ENCODE results near the gene DNAH9. TPM values are rescaled to one million over a fixed set of nuclear protein-coding genes. Genes with fewer than 3 reads are reported as not detected.

The DNAH9 gene
- total RNA-seq, 1 experiment from 2014 or later: not detected

DNA sequence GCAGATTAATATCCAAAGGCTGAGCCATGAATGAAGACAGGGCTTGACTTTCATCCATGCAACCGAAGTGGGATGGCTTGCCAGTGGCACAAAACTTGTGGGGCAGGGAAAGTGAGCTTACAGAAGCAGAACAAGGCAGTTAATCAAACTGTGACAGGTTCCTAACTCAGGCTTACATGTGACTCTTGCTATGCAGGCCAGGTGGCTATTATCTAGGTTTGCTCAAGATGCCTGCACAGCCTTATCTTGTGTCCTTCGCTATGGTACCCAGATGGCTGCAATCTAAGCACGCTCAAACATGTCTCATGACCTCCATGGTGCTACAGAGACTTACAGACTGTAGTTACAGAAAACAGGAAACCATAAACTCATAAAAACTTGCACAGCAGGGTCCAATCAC, 8.6 kb upstream of the DNAH9 start:
- no peaks in the 10 kb centered on the region for H3K9me3 ChIP-seq
- DNase-seq: peak in 1 of 2 experiments; percentile 35
- Mint-ChIP-seq H3K9me3 (ENCODE audit: unreplicated experiment) (no peaks in the 10 kb centered on the region), H3K27me3 (ENCODE audit: insufficient read depth, unreplicated experiment) (no peaks in the 10 kb centered on the region), H3K4me1 (ENCODE audit: low read depth, unreplicated experiment) (no peaks in the 10 kb centered on the region), H3K36me3 (ENCODE audit: insufficient read depth, unreplicated experiment) (no peaks in the 10 kb centered on the region), H3K4me3 (ENCODE audit: unreplicated experiment) (no peak overlapping the region), H3K27ac (ENCODE audit: unreplicated experiment) (no peak overlapping the region)
- CTCF ChIA-PET: no interaction called here
- no peak overlapping the region for H3K4me3 ChIP-seq (ENCODE audit: low read depth, low read length)
- TF ChIP-seq, protein P1, sequence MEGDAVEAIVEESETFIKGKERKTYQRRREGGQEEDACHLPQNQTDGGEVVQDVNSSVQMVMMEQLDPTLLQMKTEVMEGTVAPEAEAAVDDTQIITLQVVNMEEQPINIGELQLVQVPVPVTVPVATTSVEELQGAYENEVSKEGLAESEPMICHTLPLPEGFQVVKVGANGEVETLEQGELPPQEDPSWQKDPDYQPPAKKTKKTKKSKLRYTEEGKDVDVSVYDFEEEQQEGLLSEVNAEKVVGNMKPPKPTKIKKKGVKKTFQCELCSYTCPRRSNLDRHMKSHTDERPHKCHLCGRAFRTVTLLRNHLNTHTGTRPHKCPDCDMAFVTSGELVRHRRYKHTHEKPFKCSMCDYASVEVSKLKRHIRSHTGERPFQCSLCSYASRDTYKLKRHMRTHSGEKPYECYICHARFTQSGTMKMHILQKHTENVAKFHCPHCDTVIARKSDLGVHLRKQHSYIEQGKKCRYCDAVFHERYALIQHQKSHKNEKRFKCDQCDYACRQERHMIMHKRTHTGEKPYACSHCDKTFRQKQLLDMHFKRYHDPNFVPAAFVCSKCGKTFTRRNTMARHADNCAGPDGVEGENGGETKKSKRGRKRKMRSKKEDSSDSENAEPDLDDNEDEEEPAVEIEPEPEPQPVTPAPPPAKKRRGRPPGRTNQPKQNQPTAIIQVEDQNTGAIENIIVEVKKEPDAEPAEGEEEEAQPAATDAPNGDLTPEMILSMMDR (IDR thresholded peaks at IDR 0.05; ENCODE audit: insufficient read depth in 1 of 2, low read depth in 1 of 2, low read length in 1 of 2, severe bottlenecking in 1 of 2, unreplicated experiment in 1 of 2): no peak
- H3K36me3 ChIP-seq (ENCODE audit: control insufficient read depth, insufficient read depth, low read length): no peaks in the 10 kb centered on the region
- no peaks in the 10 kb centered on the region for H3K27me3 ChIP-seq (replicated peaks; ENCODE audit: control insufficient read depth, insufficient read depth, low read length)
- intact Hi-C loops (cut with micrococcal nuclease; ENCODE audit: unreplicated experiment): no loop called here
- BruUV-seq (replicated peaks): no TSS peak
- POLR2A ChIA-PET: no interaction called here
- no peaks in the 10 kb centered on the region for H3K4me1 ChIP-seq

DNA sequence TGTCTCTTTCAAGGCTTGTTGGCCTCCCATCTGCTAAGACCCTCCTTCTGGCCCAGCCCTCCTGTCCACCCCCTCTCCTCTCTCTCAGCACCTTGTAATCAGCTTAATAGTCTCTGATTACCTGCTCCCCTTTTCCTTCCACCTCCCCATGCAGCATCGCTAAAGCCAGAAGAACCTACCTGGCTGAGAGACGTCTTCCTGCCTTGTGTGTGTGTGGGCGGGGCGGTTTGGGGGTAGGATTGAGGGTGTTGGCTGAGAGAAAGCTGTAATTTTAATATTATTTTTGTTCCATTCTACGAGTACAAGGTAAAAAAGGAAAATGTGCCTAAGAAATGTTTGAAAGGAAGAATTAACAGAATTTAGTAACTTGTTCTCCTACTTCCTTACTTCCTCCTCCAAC, 3.4 kb downstream of the DNAH9 start:
- DNase-seq: no peak
- no peak overlapping the region for H3K27ac Mint-ChIP-seq (ENCODE audit: unreplicated experiment)

DNA sequence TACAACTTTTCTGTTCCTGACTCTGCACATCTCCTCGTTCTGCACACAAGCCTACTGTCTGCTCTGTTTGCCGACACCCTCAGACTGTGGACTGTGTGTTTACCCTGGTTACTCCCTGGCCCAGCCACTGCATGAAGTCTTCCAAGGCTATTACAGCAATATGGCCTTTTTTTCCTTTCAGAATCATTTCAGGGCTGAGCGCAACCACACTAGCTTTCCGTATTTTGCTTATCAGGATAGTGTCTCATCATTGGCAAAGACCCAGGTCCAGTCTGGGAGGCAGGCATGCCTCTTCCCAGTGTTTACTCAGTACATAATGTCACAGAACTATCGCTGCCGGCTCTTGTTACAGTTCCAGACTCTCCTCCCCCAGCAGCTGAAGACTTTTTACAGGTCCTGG, 10.1 kb downstream of the DNAH9 start:
- no peaks in the 10 kb centered on the region for H3K9me3 ChIP-seq
- Mint-ChIP-seq H3K4me1 (ENCODE audit: low read depth, unreplicated experiment) (no peaks in the 10 kb centered on the region), H3K36me3 (ENCODE audit: insufficient read depth, unreplicated experiment) (no peaks in the 10 kb centered on the region), H3K4me3 (ENCODE audit: unreplicated experiment) (peak overlapping the region; percentile 46), H3K27ac (ENCODE audit: unreplicated experiment) (no peak overlapping the region), H3K9me3 (ENCODE audit: unreplicated experiment) (no peaks in the 10 kb centered on the region), H3K27me3 (ENCODE audit: insufficient read depth, unreplicated experiment) (no peaks in the 10 kb centered on the region)
- DNase-seq: peak in 1 of 2 experiments; percentile 24
- H3K36me3 ChIP-seq (ENCODE audit: control insufficient read depth, insufficient read depth, low read length): no peaks in the 10 kb centered on the region
- ChIA-PET POLR2A (no interaction called here), CTCF (no interaction called here)
- H3K4me3 ChIP-seq (ENCODE audit: low read depth, low read length): no peak overlapping the region
- BruUV-seq (replicated peaks): no TSS peak
- TF ChIP-seq, protein P1 (IDR thresholded peaks at IDR 0.05; ENCODE audit: insufficient read depth in 1 of 2, low read depth in 1 of 2, low read length in 1 of 2, severe bottlenecking in 1 of 2, unreplicated experiment in 1 of 2): no peak
- H3K4me1 ChIP-seq: no peaks in the 10 kb centered on the region
- no peaks in the 10 kb centered on the region for H3K27me3 ChIP-seq (replicated peaks; ENCODE audit: control insufficient read depth, insufficient read depth, low read length)
- intact Hi-C loops (cut with micrococcal nuclease; ENCODE audit: unreplicated experiment): no loop called here

More for the DNA sequence above, 3.4 kb downstream of the DNAH9 start:
- BruUV-seq (replicated peaks): no TSS peak
- Mint-ChIP-seq H3K4me3 (ENCODE audit: unreplicated experiment) (no peak overlapping the region), H3K4me1 (ENCODE audit: low read depth, unreplicated experiment) (no peaks in the 10 kb centered on the region), H3K9me3 (ENCODE audit: unreplicated experiment) (no peaks in the 10 kb centered on the region), H3K36me3 (ENCODE audit: insufficient read depth, unreplicated experiment) (no peaks in the 10 kb centered on the region), H3K27me3 (ENCODE audit: insufficient read depth, unreplicated experiment) (peaks cover 5% of the 10 kb centered on the region)
- CTCF ChIA-PET: no interaction called here
- TF ChIP-seq, protein P1 (IDR thresholded peaks at IDR 0.05; ENCODE audit: insufficient read depth in 1 of 2, low read depth in 1 of 2, low read length in 1 of 2, severe bottlenecking in 1 of 2, unreplicated experiment in 1 of 2): no peak
- H3K4me1 ChIP-seq: no peaks in the 10 kb centered on the region
- no peaks in the 10 kb centered on the region for H3K9me3 ChIP-seq
- no peaks in the 10 kb centered on the region for H3K36me3 ChIP-seq (ENCODE audit: control insufficient read depth, insufficient read depth, low read length)
- intact Hi-C loops (cut with micrococcal nuclease; ENCODE audit: unreplicated experiment): no loop called here
- H3K4me3 ChIP-seq (ENCODE audit: low read depth, low read length): no peak overlapping the region
- no peaks in the 10 kb centered on the region for H3K27me3 ChIP-seq (replicated peaks; ENCODE audit: control insufficient read depth, insufficient read depth, low read length)
- POLR2A ChIA-PET: no interaction called here
